Stimulated activated CD8-positive, alpha-beta memory T cell treated with anti-CD3 and anti-CD28 coated beads, Interleukin-15, amount 100 ng/mL, for 4 hours (primary cell): ENCODE results near the gene MAPK7.

ENCODE experiments used
- DNase-seq, 2 donors: peaks; one replicate each; pipeline ENCODE4 v3.0.0-alpha.2; 2020; ENCODE audit warnings: low read depth in 2 of 2

MAPK7 gene

GRCh38 chr17:19398301-19399181 lies 20.2 kb downstream of the MAPK7 start:
- DNase-seq, result no peak

DNA sequence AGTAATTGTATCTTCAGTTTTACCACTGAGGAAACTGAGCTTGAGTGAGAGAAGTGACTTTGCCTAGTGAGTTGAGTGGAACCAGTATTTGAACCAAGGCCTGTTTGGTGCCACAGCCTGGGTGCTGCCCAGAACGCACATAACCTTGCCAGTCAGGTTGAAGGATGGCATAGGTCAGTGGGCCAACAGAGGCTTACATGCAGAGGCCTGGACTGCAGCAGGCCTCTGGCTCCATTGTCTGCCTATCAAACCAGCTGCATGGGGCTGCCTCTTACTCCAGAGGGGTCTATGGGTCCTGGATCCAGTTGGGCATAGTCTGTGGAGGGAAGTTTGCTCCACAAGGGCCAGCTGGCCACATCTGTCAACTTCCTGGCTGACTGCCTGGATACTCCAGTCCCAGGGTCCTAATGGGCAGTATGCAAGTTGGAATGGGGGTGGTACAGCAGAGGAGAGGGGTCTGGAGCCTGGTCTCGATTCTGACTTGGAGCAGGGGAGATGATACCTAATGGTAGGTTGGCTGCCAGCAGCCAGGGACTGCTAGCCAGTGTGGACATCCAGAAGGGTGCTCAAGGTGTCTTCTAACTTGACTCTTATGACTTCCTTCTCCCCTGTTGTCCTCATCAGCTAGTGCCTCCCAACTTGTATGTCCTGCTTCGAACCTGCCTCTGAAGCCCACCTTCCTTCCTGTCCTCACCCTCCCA lies 21.6 kb downstream of the MAPK7 start:
- no peak for DNase-seq

DNA sequence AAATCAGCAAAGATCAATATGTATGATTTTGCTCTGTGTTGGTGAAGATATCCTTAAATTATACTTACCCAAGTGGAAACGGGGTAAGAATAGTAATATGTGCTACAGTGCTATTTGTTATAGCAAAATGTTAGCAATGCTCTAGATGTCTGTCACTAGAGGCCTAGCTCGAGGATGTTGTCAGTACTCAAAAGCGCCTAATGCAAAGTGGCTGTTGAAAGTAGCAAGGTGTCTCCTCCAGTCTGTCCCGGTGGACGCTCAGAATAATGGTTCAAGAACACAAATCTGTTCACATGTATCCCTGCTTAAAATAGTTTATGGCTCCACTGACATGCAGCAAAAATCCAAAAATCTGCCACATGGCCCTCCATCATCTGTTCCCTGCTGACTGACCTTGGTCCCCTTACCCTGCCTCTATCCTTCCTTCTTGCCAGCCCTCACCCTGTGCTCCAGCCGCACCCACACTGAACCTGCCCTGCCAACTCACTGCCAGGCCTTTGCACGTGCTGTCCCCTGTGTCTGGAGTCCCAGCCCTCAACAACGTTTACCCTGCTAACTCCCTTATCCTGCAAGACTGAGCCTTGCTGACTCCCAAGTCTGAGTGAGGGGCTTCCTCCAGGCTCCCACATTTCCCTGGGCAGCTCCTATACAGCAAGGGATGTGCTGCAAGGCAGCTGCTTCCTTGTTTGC lies 23.2 kb downstream of the MAPK7 start:
- no peak for DNase-seq

GRCh38 chr17:19402171-19402570 lies 23.9 kb downstream of the MAPK7 start:
- DNase-seq, result no peak

DNA sequence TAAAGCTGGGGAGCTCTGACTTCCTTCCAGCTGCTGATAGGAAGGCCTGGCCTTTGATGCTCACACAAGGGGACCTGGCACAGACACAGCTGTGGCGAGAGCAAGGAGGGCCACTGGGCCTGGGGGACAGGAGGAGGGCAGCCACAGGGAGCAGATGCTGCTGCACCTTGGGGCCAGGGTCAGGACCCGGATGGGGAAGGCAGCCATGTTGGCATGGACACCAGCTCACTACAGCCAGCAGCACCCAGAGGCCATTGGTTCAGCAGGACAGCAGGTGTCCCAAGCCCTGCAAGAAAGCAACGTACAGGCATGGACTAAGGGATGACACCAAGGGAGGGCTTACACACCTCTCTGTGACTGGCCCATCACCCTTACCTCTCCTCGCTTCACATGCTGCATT lies 24.7 kb downstream of the MAPK7 start:
- no peak for DNase-seq

DNA sequence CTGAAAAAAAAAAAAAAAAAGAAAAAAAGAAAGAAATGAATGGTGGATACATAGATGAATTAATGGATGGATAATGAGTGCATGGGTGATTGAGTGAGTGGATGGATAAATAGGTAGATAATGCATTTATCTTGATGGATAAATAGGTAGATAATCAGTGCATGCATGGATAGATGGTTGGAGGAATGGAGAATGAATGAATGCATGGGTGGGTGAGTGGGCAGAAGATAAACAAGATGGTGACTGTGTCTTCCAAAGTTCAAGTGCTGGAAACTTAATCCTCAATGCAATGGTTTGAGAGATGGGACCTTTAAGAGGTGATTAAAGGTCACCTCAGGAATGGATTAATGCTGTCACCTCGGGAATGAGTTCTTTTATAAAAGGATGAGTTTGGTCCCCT lies 26.0 kb downstream of the MAPK7 start:
- no peak for DNase-seq

DNA sequence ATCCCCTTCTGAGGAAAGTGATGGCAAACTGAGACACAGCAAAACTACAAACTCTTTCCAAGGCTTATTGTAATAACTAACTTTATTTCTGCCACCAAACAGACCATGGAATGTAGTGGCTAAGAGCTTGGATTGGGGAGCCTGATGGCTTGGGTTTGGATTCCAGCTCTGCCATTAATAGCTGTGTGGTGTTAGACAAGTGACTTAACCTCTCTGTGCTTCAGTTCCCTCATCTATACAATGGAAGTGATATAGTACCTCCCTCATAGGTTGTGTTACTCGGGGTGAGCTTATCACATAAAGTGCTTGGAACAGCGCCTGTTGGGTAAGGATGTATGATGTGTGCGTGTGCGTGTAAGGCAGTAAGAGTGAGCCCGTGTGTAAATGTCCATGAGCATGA lies 26.8 kb downstream of the MAPK7 start:
- DNase-seq, result no peak

GRCh38 chr17:19407601-19408345 lies 29.5 kb downstream of the MAPK7 start:
- no peak for DNase-seq

DNA sequence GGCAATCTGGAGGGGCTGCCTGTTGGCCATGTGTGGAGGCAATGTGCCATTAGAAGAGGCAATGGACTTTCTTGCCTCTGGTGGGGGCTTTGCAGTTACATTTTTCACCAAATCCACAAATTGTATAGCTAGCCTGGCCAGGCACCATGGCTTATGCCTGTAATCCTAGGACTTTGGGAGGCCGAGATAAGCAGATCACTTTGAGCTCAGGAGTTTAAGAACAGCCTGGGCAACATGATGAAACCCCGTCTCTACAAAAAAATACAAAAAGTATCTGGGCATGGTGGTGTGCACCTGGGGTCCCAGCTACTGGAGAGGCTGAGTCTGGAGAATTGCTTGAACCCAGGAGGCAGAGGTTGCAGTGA lies 30.0 kb downstream of the MAPK7 start:
- no peak for DNase-seq

- DNase-seq, result no peak
Measured at GRCh38 chr17:19409066-19409465, 30.8 kb downstream of the MAPK7 start.

DNA sequence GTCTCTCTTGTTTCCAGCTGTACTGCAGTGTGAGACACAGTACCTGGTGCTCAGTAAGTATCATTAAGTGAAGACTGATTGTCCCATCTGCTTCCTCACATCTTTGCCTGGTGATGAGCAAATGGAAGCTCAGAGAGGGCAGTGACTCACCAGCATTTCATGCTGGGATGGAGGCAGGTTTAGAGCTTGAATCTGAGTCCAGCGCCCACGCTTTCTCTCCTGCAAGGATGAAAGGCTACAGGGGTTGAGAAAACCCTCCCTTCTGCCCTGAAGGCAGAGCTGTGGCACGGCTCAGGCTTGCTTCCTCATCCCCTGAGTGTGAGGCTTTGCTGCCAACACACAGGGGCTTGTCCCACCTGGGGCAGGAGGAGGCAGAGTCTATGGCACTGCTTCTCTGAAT lies 31.2 kb downstream of the MAPK7 start:
- no peak for DNase-seq

GRCh38 chr17:19410091-19410490 lies 31.8 kb downstream of the MAPK7 start:
- DNase-seq, result no peak

GRCh38 chr17:19410875-19411620 lies 32.8 kb downstream of the MAPK7 start, which contains the start of gene RNF112:
Gene RNF112 (plus strand): TSS chr17:19411232. CDS start chr17:19411409, 177 bp downstream.
- no peak for DNase-seq

- DNase-seq, result no peak
Measured at GRCh38 chr17:19411631-19412030, 33.3 kb downstream of the MAPK7 start.

DNA sequence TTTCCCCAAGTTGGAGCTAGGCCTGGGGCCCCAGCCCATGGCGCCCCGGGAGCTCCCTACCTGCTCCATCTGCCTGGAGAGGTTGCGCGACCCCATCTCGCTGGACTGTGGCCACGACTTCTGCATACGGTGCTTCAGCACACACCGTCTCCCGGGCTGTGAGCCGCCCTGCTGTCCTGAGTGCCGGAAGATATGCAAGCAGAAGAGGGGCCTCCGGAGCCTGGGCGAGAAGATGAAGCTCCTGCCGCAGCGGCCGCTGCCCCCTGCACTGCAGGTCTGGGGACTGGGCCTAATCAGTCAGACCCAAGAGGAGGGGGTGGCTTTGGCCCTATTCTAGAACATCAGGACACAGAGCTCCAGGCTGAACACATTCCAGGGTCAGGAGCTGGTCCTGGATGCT lies 34.2 kb downstream of the MAPK7 start:
- no peak for DNase-seq

DNA sequence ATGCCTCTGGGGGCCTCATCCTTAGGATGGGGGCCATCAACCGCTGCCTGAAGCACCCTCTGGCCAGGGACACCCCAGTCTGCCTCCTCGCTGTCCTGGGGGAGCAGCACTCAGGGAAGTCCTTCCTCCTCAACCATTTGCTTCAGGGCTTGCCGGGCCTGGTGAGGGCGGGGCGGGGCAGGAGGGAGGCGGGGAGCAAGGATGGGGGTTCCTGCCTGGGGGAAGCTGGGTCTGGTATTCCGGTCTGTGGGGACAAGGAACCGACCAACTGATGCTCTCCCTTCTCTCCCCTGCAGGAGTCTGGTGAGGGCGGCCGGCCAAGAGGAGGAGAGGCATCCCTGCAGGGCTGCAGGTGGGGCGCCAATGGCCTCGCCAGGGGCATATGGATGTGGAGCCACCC lies 34.7 kb downstream of the MAPK7 start:
- DNase-seq, result no peak

GRCh38 chr17:19413761-19414160 lies 35.5 kb downstream of the MAPK7 start:
- no peak for DNase-seq

GRCh38 chr17:19414396-19415280 lies 36.3 kb downstream of the MAPK7 start:
- no peak for DNase-seq

- DNase-seq, result no peak
Measured at GRCh38 chr17:19415311-19415710, 37.0 kb downstream of the MAPK7 start.
